Liver (tissue), 3 donors: ENCODE measurements around the gene YTHDC1.

Experiments used
- EGR1 ChIP-seq, 2 donors: IDR thresholded peaks; 2 replicates each; pipeline ENCODE4 v1.6.1; 2016 to 2018; ENCODE audit warnings: antibody characterized with exemption in 2 of 2, low read depth in 2 of 2
- GABPA ChIP-seq, 2 donors: IDR thresholded peaks in 1 of 2; conservative IDR thresholded peaks in 1 of 2; 2 replicates each; pipeline ENCODE4 v1.6.1; 2016; ENCODE audit warnings: antibody characterized with exemption in 2 of 2, mild to moderate bottlenecking in 1 of 2, moderate library complexity in 1 of 2
- JUND ChIP-seq, 2 donors: IDR thresholded peaks; 2 replicates each; pipeline ENCODE4 v1.6.1; 2016; ENCODE audit warnings: antibody characterized with exemption in 2 of 2
- NR2F2 ChIP-seq: IDR thresholded peaks from 2 replicates; pipeline ENCODE4 v1.6.1; 2016; ENCODE audit warnings: antibody characterized with exemption
- RXRA ChIP-seq, 2 donors: IDR thresholded peaks; 2 replicates each; pipeline ENCODE4 v1.6.1; 2017 to 2018; ENCODE audit warnings: antibody characterized with exemption in 2 of 2, mild to moderate bottlenecking in 1 of 2
- SP1 ChIP-seq: IDR thresholded peaks from 2 replicates; pipeline ENCODE4 v1.6.1; 2018; ENCODE audit warnings: antibody characterized with exemption, mild to moderate bottlenecking
- TAF1 ChIP-seq: conservative IDR thresholded peaks from 2 replicates; pipeline ENCODE4 v1.6.1; 2016; ENCODE audit warnings: antibody characterized with exemption, mild to moderate bottlenecking
- TF ChIP-seq, protein P1 (sequence below): fragments of 150-350 bp; IDR thresholded peaks from 2 replicates; pipeline ENCODE4 v1.5.1; 2017; ENCODE audit warnings: improper control_type of control experiment, low read depth, low read length; ENCODE audit not compliant: missing input control
- TF ChIP-seq, protein P2 (sequence below): IDR thresholded peaks from 2 replicates; pipeline ENCODE4 v1.6.1; 2016; ENCODE audit warnings: antibody characterized with exemption, mild to moderate bottlenecking
- TF ChIP-seq, protein P3 (sequence below): IDR thresholded peaks from 2 replicates; pipeline ENCODE4 v1.6.1; 2016; ENCODE audit warnings: antibody characterized with exemption
- donor health status: healthy.
- donor health status: healthy.

DNA sequence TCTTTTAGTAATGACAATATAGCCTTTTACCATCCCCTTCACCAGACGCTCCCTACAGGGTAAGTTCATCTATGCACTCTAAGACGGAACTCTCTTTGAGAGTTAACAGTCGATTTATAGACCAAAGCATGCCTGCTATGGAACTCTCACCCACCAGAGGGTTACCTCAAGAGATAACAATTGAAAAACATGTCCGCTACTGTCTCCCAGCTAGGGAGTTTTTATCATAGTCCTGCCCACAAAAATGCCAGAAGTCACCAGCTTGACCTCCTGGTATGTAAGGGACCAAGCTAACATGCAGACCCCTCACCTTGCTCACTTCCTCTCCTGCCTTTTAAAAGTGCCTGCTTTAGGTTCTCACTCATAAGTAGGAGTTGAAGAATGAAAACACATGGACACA, 16.7 kb upstream of the YTHDC1 start:
- TF ChIP-seq, protein P1, sequence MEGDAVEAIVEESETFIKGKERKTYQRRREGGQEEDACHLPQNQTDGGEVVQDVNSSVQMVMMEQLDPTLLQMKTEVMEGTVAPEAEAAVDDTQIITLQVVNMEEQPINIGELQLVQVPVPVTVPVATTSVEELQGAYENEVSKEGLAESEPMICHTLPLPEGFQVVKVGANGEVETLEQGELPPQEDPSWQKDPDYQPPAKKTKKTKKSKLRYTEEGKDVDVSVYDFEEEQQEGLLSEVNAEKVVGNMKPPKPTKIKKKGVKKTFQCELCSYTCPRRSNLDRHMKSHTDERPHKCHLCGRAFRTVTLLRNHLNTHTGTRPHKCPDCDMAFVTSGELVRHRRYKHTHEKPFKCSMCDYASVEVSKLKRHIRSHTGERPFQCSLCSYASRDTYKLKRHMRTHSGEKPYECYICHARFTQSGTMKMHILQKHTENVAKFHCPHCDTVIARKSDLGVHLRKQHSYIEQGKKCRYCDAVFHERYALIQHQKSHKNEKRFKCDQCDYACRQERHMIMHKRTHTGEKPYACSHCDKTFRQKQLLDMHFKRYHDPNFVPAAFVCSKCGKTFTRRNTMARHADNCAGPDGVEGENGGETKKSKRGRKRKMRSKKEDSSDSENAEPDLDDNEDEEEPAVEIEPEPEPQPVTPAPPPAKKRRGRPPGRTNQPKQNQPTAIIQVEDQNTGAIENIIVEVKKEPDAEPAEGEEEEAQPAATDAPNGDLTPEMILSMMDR, result no peak
- TF ChIP-seq, protein P2, sequence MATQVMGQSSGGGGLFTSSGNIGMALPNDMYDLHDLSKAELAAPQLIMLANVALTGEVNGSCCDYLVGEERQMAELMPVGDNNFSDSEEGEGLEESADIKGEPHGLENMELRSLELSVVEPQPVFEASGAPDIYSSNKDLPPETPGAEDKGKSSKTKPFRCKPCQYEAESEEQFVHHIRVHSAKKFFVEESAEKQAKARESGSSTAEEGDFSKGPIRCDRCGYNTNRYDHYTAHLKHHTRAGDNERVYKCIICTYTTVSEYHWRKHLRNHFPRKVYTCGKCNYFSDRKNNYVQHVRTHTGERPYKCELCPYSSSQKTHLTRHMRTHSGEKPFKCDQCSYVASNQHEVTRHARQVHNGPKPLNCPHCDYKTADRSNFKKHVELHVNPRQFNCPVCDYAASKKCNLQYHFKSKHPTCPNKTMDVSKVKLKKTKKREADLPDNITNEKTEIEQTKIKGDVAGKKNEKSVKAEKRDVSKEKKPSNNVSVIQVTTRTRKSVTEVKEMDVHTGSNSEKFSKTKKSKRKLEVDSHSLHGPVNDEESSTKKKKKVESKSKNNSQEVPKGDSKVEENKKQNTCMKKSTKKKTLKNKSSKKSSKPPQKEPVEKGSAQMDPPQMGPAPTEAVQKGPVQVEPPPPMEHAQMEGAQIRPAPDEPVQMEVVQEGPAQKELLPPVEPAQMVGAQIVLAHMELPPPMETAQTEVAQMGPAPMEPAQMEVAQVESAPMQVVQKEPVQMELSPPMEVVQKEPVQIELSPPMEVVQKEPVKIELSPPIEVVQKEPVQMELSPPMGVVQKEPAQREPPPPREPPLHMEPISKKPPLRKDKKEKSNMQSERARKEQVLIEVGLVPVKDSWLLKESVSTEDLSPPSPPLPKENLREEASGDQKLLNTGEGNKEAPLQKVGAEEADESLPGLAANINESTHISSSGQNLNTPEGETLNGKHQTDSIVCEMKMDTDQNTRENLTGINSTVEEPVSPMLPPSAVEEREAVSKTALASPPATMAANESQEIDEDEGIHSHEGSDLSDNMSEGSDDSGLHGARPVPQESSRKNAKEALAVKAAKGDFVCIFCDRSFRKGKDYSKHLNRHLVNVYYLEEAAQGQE, result no peak
- TF ChIP-seq SP1, result no peak
- TF ChIP-seq, protein P3, sequence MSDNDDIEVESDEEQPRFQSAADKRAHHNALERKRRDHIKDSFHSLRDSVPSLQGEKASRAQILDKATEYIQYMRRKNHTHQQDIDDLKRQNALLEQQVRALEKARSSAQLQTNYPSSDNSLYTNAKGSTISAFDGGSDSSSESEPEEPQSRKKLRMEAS, result no peak
- TF ChIP-seq RXRA (IDR thresholded peaks at IDR 0.05), result no peak
- no peak for TF ChIP-seq NR2F2
- TF ChIP-seq GABPA (IDR thresholded peaks at IDR 0.05 in 1 of 2, conservative IDR thresholded peaks at IDR 0.05 in 1 of 2), result no peak
- no peak for TF ChIP-seq EGR1 (IDR thresholded peaks at IDR 0.05; ENCODE audit: low read depth in 2 of 2)
- TF ChIP-seq JUND (IDR thresholded peaks at IDR 0.05), result no peak
- no peak for TF ChIP-seq TAF1
